ENCODE data around the gene TLL1. TPM values are rescaled to one million over a fixed set of nuclear protein-coding genes. Genes with fewer than 3 reads are reported as not detected.

Gene TLL1
- total RNA-seq, 2 experiments from 2014 or later = not detected

DNA sequence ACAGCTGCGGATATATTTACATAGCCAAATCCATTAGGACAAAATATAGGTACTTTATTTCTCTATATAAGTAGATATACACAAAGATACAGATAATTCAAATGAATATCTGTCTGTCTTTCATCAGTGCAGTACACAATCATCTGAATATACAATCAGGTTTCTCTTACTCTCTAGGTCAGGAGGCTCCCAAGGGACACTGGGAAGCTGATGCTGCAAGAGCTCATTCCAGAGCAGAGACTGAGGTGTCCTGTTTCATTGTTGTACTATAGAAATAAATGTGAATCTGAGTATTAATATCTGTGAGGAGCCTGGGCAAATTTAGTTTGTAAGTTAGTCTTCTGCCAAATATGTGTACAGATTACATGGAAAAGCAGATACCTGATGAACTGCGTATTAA is 4.2 kb downstream of the TLL1 start:
- POLR2A ChIA-PET = no interaction called here

DNA sequence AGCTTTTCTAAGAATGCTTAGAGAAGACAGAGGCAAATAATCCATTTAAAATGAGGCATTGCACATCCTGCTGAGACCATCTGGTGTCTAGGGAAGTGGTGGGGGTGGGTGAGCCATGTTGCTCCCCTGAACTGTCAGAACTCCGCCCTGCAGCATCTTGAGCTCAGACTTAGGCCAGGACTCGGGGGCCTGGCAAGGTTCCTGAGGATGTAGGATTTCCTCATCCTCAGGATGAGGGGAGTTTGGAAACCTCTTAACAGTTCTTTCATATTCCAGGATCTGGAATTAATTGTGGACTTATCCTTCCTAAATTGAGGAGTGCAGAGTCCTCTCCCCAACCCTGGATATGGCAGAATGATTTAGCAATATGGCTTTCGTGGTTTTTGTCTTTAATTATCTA is 6.6 kb downstream of the TLL1 start:
- CTCF ChIA-PET = no interaction called here
- POLR2A ChIA-PET = no interaction called here

More for the DNA sequence above, 4.2 kb downstream of the TLL1 start:
- CTCF ChIA-PET = no interaction called here

DNA sequence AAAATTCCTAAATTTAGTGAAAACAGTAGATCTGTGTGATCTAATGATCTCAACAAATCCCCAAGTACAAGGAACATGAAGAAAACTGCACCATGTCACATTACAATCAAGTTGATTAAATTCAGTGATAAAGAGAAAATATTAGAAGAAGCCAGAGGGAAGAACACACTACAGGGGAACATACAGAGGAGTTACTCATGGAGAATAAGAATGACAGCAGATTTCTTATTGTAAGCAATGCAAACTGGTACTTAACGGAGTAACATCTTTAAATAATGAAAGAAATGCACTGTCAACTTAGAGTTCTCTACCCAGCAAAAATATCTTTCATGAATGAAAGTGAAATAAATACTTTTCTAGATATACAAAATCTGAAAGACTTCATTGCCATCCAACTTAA is 21.1 kb downstream of the TLL1 start:
- POLR2A ChIA-PET = no interaction called here
- CTCF ChIA-PET = no interaction called here

DNA sequence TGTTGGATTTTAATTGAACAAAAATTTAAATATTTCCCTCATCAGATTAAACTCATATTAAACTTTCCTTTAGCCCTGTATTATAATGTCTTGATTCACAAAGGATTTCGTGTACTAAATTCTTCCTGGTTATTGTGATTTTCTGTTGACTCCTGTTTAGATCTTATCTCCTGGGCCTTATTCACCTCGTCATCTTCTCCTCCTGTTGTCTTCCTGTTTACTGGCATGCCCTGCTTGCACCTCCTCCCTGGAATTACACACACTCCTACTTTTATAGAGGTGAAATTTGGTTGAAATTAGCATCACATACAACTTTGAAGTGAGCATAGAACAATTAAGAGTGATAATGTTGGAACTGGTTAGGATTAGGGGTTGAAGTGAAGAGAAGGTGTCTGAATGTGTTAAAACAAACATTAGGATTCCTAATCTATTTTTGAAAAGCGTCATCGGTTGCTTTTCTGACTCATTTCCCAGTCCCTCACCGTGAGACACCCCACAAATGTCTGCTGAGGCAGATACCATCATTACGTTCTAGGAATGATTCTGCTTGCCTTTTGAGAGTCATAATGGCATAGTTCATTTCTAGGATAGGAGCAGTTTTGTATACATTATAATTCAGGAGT is 32.5 kb downstream of the TLL1 start:
- POLR2A ChIA-PET = no interaction called here
- CTCF ChIA-PET = no interaction called here

DNA sequence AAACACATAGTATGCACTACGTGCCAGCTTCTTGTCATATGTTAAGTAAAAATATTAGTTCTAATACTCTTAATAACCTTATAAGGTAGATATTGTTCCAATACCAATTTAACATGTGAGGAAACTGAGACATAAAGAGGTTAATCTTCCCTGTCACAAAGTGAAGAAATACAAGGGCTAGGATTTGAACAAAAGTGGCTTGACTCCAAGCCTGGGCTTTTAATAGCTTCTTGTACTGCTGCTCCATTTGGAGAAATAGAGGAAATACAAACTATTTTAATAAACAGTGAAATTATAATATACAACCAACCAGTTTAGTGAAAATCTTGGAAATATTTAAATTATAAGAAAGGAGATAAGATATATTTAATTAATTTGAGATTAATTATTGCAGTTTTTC is 33.2 kb downstream of the TLL1 start:
- POLR2A ChIA-PET = no interaction called here
- CTCF ChIA-PET = interaction anchor here (0.6 kb wide), 1 partner anchor 1891 kb away, joined by 3 read pairs; no protein-coding TSS in a partner anchor

DNA sequence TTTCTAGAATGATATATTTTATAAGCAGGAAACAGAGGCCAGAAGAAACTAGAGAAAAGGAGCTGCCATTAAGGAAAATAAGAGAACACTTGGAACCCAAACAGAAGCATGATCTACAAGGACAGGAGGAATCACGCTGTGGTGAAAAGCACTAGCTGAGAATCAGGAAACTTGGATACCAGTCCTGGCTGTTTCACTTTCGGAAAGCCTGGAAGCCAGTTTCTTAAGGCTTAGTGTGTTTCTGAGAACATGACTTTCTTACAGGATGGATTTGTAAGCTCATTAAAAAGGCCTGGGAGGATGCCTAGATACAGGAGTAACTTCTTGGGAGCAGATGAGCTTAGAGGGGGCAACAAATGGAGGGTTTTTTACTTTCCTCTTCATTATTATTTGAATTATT is 36.9 kb downstream of the TLL1 start:
- ChIA-PET POLR2A (no interaction called here), CTCF (no interaction called here)

DNA sequence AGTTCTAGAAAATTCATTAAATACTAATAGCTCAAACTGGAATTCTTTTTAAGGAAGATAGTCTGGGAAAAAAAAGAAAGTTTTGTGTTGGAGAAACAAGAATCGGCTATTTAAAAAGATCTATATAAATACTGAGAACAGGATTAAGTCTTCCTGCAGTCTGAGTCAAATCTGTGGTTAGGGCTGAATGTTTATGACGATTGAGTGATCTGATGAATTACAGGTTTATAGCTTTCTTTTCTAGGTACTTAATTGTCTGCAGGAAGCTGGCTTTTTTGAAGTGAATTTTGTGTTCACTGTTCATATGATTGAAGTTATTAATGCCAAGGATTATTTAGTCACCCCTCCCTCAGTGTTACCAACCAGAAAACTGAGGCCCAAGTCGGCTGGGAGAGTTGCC is 42.2 kb downstream of the TLL1 start:
- ChIA-PET CTCF (no interaction called here), POLR2A (no interaction called here)

DNA sequence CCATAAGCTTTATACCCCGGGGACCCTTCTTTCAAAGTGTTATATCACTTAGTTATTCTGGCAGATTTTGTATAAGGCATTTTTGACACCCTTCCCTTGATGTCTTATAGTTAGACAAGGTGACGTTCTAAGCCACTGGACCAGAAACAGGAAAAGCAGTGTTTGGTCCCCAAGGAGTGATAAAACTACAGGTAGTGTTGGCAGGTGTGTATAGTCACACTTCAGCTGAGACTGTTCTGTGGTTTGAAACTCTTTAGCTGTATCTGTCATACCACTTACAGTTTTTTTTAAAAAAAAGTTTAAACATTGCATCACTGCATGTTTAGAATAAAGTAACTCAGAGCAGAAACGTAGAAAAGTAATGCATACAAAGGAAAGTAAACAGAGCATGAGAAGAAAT is 48.5 kb downstream of the TLL1 start:
- POLR2A ChIA-PET = no interaction called here

DNA sequence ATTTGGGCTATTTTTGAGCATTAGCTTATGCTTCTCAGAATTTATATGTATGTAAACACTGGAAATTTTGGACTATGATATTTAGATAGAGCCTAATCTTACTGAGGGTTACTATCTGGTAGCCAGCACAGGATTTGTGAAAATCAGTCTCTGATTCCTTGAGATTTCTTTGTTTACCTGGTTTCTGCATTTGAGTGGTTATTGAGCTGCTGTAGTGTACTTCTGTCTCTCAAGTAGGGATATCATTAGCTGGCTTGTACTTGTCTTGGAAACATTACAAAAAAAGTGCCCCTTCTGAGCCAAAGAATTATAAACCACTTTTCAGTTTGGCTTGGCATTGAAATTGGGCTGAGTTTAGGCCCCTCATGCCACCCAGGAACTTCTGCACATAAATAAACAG is 49.7 kb downstream of the TLL1 start:
- POLR2A ChIA-PET = no interaction called here
- CTCF ChIA-PET = no interaction called here

More for the DNA sequence above, 48.5 kb downstream of the TLL1 start:
- CTCF ChIA-PET = no interaction called here

DNA sequence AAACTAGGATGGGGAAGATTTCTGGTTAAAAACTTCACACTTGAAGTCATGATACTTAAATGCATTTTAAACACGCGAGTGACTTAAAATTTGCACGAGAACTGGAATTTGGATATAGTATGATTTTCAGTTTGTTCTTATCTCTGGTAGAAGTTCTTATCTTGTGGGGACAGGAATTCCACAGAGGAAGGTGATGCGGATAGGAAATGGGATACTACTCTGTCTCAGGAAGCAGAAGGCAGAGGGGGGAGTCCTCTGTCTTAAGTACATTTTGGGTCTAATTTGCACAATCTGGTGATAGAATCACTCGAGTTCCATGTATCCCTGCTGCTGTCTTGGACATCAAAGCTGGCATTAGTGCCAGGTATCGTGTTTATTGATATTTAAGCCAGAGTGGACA is 53.3 kb downstream of the TLL1 start:
- POLR2A ChIA-PET = no interaction called here
- CTCF ChIA-PET = no interaction called here

DNA sequence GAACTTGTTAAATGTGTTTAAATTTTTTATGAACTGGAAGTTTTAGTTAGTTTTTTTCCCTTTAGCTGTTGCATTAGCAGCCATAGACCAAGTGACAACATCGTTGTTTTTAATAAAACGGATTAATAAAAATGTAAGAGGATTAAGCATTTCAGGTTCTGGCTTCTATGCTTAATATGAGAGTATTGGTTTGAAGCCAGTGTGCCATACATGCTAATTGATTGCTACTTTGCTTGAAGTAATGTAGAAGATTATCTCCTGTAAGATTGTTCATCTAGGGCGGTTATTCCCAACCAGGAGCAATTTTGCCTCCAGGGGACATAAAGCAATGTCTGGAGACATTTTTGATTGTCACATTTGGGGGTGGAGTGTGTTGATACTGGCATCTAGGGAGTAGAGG is 54.3 kb downstream of the TLL1 start:
- ChIA-PET POLR2A (no interaction called here), CTCF (no interaction called here)

DNA sequence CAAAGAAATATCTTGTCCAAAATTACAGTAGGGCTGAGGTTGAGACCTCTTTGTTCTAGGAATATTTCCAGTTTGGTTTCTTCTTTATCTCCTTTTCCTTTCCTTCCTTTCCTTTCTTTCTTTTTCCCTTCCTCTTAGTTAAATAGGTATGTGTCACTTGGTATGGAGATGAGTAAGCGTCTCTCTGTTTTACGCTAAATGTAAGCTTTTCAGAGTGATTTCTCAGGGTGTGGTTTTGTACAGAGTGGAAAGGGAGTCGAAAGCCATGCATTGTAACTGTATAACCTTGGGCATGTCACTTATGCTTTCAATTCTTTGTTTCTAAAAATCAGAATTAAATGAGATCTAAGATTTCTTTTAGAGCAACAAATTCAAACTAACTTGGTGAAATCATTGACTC is 54.8 kb downstream of the TLL1 start:
- POLR2A ChIA-PET = no interaction called here

DNA sequence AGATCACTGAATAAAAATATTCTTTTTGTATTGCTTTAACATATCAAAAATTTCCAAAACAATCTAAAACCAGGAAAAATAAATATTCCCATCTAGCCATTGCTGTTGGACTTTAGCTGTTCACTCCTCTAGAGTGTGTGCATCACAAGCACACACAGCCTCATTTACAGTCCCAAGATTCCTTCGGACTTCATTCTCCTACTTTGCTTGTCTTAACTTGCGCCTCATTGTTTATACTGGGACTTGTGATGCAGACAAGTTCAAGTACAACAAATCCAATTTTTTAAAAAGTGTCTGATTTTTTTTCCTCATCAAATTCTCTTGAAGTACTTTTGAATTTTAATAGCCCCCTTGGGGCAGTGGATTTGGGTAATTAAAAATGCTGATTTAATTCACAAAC is 55.6 kb downstream of the TLL1 start:
- CTCF ChIA-PET = no interaction called here

More for the DNA sequence above, 54.8 kb downstream of the TLL1 start:
- CTCF ChIA-PET = no interaction called here

DNA sequence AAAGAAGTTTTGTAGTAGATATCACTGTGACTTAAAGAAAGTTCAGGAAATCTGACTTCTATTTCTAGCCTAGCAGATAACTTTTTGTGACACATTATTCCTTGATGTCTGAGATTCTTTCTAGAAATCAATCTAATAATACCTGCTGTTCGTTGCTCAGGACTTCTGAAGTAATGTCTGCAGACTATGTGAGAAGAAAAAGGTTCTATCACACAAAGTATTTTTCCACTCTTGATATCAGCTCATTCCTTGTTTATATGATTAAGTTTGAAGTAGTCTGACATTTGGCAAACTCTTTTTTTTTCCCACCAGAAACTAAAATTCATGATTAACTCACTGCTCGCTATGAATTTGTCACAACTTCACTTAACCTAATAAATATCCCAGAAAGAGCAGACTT is 56.6 kb downstream of the TLL1 start:
- POLR2A ChIA-PET = no interaction called here
- CTCF ChIA-PET = no interaction called here

More for the DNA sequence above, 55.6 kb downstream of the TLL1 start:
- POLR2A ChIA-PET = no interaction called here

DNA sequence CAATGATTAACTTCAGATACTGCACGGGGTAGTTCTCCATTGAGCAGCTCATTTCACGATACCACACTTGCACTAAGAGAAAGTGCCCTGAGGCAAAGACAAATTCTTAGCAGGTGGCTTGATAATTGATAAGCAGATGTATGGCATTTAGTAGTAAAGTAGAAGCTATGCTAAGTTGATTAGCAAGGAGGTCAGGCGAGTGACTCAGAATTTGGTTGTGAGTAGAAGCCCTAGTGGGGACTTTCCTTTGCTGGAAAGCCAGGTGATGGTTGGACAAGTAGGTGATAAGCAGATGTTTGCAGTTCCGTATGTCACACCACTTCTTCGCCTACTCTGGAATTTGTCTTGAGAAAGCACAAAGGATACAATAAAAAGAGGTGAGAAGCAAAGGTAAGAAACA is 58.7 kb downstream of the TLL1 start:
- CTCF ChIA-PET = no interaction called here
- POLR2A ChIA-PET = no interaction called here

DNA sequence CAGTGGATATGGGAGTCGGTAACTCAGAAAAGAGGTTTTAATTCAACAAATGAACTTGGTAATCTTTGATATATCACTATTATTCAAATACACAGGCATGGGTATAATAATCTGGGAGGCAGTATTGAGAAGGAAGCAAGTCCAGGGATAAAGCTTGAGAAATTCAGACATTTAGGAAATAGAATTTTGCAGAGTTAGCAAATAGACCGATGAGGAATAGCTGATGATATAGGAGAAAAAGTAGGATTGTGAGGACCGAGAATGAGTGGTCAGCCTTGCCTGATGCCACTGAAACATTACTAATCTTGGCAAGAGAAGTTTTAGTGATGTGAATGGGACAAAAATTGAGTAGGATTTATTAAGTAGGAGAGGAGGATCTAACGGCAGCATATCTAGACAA is 71.9 kb downstream of the TLL1 start:
- ChIA-PET POLR2A (no interaction called here), CTCF (no interaction called here)

DNA sequence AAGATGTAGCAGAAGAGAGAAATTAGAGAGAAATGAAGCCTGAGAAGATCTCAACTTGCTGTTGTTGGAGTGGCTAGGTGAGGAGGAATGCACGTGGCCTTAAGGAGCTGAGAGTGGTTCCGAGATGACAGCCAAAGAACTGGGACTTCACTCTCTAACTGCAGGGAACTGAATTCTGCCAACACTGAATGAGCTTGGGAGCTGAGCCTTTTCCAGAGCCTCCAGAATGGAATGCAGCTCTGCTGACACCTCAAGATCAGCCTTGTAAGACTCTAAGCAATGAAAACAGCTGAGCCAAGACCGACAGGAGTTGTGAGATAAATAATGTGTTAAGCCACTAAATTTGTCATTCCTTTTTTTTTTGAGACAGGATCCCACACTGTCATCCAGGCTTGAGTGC is 73.0 kb downstream of the TLL1 start:
- ChIA-PET POLR2A (no interaction called here), CTCF (no interaction called here)

DNA sequence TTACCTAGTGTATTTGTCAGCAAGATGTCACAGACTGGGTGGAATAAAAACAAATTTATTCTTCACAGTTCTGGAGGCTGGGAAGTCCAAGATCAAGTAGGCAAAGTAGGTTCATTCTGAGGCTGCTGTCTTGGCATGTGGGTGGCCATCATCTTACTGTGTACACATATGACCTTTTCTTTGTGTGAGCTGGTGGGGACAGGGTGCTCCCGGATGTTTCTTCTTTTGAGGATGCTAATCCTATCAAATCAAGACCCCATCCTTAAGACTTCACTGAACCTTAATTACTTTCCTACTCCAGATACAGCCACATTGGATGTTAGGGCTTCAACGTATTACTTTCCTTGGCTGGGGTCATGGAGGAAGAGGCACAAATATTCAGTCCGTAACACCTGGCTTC is 74.0 kb downstream of the TLL1 start:
- CTCF ChIA-PET = no interaction called here
- POLR2A ChIA-PET = no interaction called here

DNA sequence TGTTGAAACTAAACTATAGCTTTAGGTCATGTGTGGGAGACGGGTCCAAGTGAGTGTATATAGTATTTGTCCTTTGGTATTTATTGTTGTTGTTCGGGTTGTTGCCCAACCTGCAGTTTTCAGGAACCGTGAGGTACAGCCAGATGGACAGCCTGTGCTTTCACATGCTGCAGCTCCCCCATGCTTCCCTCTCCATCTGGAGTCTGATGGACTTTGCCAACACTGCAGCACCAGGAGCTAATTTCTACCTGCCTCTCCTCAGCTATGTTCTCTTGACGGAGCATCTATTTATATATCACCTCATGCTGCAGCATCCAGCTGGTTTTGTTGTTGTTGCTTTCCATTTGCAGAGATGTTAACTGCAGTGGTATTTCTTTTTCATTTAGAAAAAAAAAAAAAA is 80.1 kb downstream of the TLL1 start:
- ChIA-PET CTCF (no interaction called here), POLR2A (no interaction called here)

DNA sequence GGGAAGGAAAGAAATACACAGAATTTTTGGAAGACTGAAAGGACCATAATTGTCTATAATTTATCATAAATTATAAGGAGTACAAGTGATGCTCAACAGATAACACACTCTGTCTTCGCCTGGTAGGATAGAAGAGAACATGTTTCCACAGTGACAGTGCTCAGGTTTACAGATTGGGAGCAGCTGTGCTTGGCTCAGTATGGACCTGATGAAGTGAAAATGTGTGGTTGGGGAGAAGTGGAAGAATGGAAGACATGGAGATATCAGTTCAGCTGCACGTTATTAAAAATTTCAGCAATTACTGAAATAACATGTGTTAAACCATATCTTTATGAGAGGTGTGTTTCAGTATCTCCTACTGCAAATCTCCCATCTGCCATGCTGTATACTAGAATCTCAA is 90.6 kb downstream of the TLL1 start:
- ChIA-PET POLR2A (no interaction called here), CTCF (no interaction called here)

DNA sequence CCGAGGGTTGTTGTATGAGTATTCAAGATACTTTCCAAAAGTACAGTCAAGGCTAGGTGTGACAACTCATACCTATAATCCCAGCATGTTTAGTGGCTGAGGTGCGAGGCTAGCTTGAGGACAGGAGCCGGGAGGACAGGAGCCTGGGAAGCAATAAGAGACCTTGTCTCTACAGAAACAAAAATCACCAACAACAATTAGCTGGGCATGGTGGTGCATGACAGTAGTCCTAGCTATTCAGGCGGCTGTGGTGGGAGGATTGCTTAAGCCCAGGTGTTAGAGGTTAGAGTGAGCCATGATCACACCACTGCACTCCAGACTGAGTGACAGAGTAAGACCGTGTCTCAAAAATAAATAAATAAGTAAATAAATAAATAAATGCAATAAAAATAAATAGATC is 91.6 kb downstream of the TLL1 start:
- ChIA-PET CTCF (no interaction called here), POLR2A (no interaction called here)

DNA sequence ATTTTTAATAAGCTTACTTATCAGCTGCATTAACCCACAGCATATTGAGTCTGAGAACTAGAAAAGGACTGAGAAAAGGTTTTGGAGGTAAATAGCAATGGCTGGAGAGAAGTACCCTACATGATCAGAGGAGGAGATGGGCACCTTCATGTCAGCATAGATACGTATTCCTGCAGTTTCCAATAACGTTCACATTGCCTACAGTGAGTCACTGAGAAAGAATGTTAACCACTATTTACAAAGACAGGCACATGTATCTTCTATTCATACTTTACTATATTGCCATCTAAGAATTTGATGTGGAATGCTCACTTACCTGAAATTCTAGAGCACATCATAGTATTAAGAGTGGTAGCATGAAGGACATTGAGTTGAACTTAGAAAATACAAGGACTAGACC is 92.5 kb downstream of the TLL1 start:
- ChIA-PET CTCF (no interaction called here), POLR2A (no interaction called here)

DNA sequence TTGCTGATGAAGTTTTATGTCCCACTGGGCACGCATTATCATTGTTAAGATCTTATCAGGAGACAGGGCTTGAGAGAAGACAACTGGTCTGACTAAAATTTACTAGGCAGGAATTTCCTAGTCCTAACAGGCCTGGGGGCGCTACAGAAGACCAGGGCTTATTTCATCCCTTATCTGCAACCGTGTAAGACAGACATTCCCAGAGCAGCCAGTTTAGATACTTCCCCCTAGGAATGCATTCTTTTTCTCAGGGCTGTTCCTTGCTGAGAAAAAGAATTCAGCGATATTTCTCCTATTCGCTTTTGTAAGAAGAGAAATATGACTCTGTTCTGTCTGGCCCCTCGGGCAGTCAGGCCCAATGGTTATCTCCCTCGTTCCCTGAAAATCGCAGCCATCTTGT is 93.8 kb downstream of the TLL1 start:
- ChIA-PET POLR2A (no interaction called here), CTCF (no interaction called here)

Data from activated CD8-positive, alpha-beta memory T cell treated with anti-CD3 and anti-CD28 coated beads for 36 hours (primary cell).